MM.1S (cell line): ENCODE data around the gene AXL.

Experiments used
- DNase-seq: peaks from one replicate; pipeline ENCODE4 v3.0.0-alpha.2; 2015
- H2AFZ ChIP-seq: fragments of 300-600 bp; sonication (generic); 2 replicates; pipeline ENCODE4 v1.6.0; 2016; ENCODE audit warnings: antibody characterized with exemption, low read length
- H3F3A ChIP-seq: fragments of 300-600 bp; sonication (generic); 2 replicates; pipeline ENCODE4 v1.6.1; 2016; ENCODE audit warnings: mild to moderate bottlenecking, antibody characterized with exemption, low read length, moderate library complexity, mixed read lengths; ENCODE audit not compliant: insufficient read depth
- H3K27ac ChIP-seq: fragments of 300-600 bp; sonication (generic); 2 replicates; pipeline ENCODE4 v1.5.1; 2016; ENCODE audit warnings: mild to moderate bottlenecking, low read length
- H3K27me3 ChIP-seq: fragments of 300-600 bp; sonication (generic); replicated peaks from 2 replicates; pipeline ENCODE4 v1.6.0; 2016; ENCODE audit warnings: low read length; ENCODE audit not compliant: insufficient read depth
- H3K36me3 ChIP-seq: fragments of 300-600 bp; sonication (generic); replicated peaks from 2 replicates; pipeline ENCODE4 v1.6.1; 2016; ENCODE audit warnings: mild to moderate bottlenecking, low read length, mixed read lengths; ENCODE audit not compliant: insufficient read depth
- H3K4me1 ChIP-seq: fragments of 300-600 bp; sonication (generic); 2 replicates; pipeline ENCODE4 v1.6.1; 2016; ENCODE audit warnings: low read length, mixed read lengths
- H3K4me2 ChIP-seq: fragments of 300-600 bp; sonication (generic); 2 replicates; pipeline ENCODE4 v1.6.0; 2016; ENCODE audit warnings: low read depth, low read length
- H3K4me3 ChIP-seq: fragments of 300-600 bp; sonication (generic); 2 replicates; pipeline ENCODE4 v1.5.1; 2016; ENCODE audit warnings: low read length, mixed read lengths
- H3K79me2 ChIP-seq: fragments of 300-600 bp; sonication (generic); 2 replicates; pipeline ENCODE4 v1.6.1; 2016; ENCODE audit warnings: mixed run types, low read length, mixed read lengths
- H3K9ac ChIP-seq: fragments of 300-600 bp; sonication (generic); 2 replicates; pipeline ENCODE4 v1.6.1; 2016; ENCODE audit warnings: low read length, mixed read lengths
- H3K9me2 ChIP-seq: fragments of 300-600 bp; sonication (generic); replicated peaks from 2 replicates; pipeline ENCODE4 v1.6.1; 2016; ENCODE audit warnings: mild to moderate bottlenecking, low read length, mixed read lengths; ENCODE audit not compliant: insufficient read depth
- H3K9me3 ChIP-seq: fragments of 300-600 bp; sonication (generic); replicated peaks from 2 replicates; pipeline ENCODE4 v1.6.1; 2016; ENCODE audit warnings: mild to moderate bottlenecking, low read length, mixed read lengths; ENCODE audit not compliant: insufficient read depth
- H4K20me1 ChIP-seq: fragments of 300-600 bp; sonication (generic); 2 replicates; pipeline ENCODE4 v1.6.1; 2016; ENCODE audit warnings: mild to moderate bottlenecking, low read length, moderate library complexity, mixed read lengths; ENCODE audit not compliant: insufficient read depth
- EZH2 ChIP-seq: fragments of 300-600 bp; sonication (generic); optimal IDR thresholded peaks from 2 replicates; pipeline ENCODE3; 2017; ENCODE audit warnings: low read depth, mild to moderate bottlenecking, antibody characterized with exemption, low read length, mixed read lengths
- EZH2phosphoT487 ChIP-seq: fragments of 300-600 bp; sonication (generic); IDR thresholded peaks from 2 replicates; pipeline ENCODE4 v1.6.1; 2018; ENCODE audit warnings: antibody characterized with exemption, low read length
- TF ChIP-seq, protein P1 (sequence below): fragments of 300-600 bp; sonication (generic); IDR thresholded peaks from 2 replicates; pipeline ENCODE4 v1.5.1; 2016; ENCODE audit warnings: antibody characterized with exemption, low read length, mixed read lengths

The AXL gene

GRCh38 chr19:41248895-41249294 is 29.9 kb downstream of the AXL start:
- Histone ChIP-seq H3K9me3 (no peaks in the 10 kb centered on the region), H3K9ac (no peak overlapping the region), H3K27ac (no peak overlapping the region), H3K4me2 (no peak overlapping the region), H4K20me1 (no peaks in the 10 kb centered on the region), H3K4me1 (no peaks in the 10 kb centered on the region), H2AFZ (no peak overlapping the region), H3K27me3 (peaks cover 68% of the 10 kb centered on the region), H3K79me2 (no peaks in the 10 kb centered on the region), H3F3A (no peaks in the 10 kb centered on the region), H3K4me3 (no peak overlapping the region), H3K9me2 (no peaks in the 10 kb centered on the region), H3K36me3 (no peaks in the 10 kb centered on the region)
- DNase-seq, result no peak
- TF ChIP-seq EZH2phosphoT487 (no peak), EZH2 (no peak)
- TF ChIP-seq, protein P1, sequence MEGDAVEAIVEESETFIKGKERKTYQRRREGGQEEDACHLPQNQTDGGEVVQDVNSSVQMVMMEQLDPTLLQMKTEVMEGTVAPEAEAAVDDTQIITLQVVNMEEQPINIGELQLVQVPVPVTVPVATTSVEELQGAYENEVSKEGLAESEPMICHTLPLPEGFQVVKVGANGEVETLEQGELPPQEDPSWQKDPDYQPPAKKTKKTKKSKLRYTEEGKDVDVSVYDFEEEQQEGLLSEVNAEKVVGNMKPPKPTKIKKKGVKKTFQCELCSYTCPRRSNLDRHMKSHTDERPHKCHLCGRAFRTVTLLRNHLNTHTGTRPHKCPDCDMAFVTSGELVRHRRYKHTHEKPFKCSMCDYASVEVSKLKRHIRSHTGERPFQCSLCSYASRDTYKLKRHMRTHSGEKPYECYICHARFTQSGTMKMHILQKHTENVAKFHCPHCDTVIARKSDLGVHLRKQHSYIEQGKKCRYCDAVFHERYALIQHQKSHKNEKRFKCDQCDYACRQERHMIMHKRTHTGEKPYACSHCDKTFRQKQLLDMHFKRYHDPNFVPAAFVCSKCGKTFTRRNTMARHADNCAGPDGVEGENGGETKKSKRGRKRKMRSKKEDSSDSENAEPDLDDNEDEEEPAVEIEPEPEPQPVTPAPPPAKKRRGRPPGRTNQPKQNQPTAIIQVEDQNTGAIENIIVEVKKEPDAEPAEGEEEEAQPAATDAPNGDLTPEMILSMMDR, result no peak

- H3K27me3 ChIP-seq, result peaks cover 66% of the 10 kb centered on the region
- H3K4me2 ChIP-seq, result no peak overlapping the region
- no peaks in the 10 kb centered on the region for H4K20me1 ChIP-seq
- H3K79me2 ChIP-seq, result no peaks in the 10 kb centered on the region
- no peaks in the 10 kb centered on the region for H3K4me1 ChIP-seq
- DNase-seq, result no peak
- H3K36me3 ChIP-seq, result no peaks in the 10 kb centered on the region
- H3K9me3 ChIP-seq, result no peaks in the 10 kb centered on the region
- H3K4me3 ChIP-seq, result no peak overlapping the region
- no peaks in the 10 kb centered on the region for H3K9me2 ChIP-seq
- H3K9ac ChIP-seq, result no peak overlapping the region
- H3K27ac ChIP-seq, result no peak overlapping the region
- H3F3A ChIP-seq, result no peaks in the 10 kb centered on the region
- no peak overlapping the region for H2AFZ ChIP-seq
- TF ChIP-seq, protein P1, result no peak
- TF ChIP-seq EZH2 (no peak), EZH2phosphoT487 (no peak)
Observed at GRCh38 chr19:41249707-41250423, 30.8 kb downstream of the AXL start.

DNA sequence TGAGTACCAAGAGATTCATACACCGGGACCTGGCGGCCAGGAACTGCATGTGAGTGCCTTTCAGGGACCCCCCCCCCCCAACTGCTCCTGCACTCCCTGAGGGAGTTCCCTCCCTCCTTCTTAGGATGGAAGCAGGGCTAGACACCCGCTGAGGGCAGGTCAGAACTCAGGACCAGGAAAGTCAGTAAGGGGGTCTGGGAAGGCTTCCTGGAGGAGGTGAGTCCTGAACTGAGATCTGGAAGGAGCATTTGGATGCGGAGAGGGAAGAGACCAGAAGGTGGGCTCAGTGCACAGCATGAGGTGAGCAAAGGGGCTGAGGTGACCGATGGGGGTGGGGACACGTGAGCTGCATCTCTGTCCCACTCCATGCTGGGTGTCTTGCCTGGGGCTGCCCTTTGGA is 34.6 kb downstream of the AXL start:
- no peak for DNase-seq
- H3K79me2 ChIP-seq, result no peaks in the 10 kb centered on the region
- H3F3A ChIP-seq, result no peaks in the 10 kb centered on the region
- no peaks in the 10 kb centered on the region for H3K9me2 ChIP-seq
- TF ChIP-seq EZH2phosphoT487 (no peak), EZH2 (no peak)
- TF ChIP-seq, protein P1, result no peak
- H3K4me2 ChIP-seq, result no peak overlapping the region
- H3K27me3 ChIP-seq, result peaks cover 70% of the 10 kb centered on the region
- H2AFZ ChIP-seq, result no peak overlapping the region
- no peaks in the 10 kb centered on the region for H4K20me1 ChIP-seq
- no peaks in the 10 kb centered on the region for H3K9me3 ChIP-seq
- H3K4me1 ChIP-seq, result no peaks in the 10 kb centered on the region
- H3K9ac ChIP-seq, result no peak overlapping the region
- no peaks in the 10 kb centered on the region for H3K36me3 ChIP-seq
- H3K27ac ChIP-seq, result no peak overlapping the region
- H3K4me3 ChIP-seq, result no peak overlapping the region
